HEK293T (cell line): ENCODE measurements around the gene DUSP10.

Source experiments
- CTCF ChIA-PET: fragments of 350-600 bp; formaldehyde crosslinking; extraction: SDS; loops from one replicate; lab custom pipeline; 2021; ENCODE audit warnings: antibody characterized with exemption, inconsistent platforms; lab: Yijun Ruan, JAX
- POLR2A ChIA-PET: fragments of 350-600 bp; formaldehyde crosslinking; extraction: SDS; loops from one replicate; lab custom pipeline; 2020; ENCODE audit warnings: antibody characterized with exemption, inconsistent platforms; lab: Yijun Ruan, JAX
- DNase-seq: peaks from one replicate; pipeline ENCODE4 v3.0.0; 2012; ENCODE audit warnings: mixed read lengths; ENCODE audit errors: extremely low spot score
- ARNT ChIP-seq: fragments of 450-650 bp; IDR thresholded peaks from 2 replicates; pipeline ENCODE4 v1.6.1; 2017; ENCODE audit warnings: mild to moderate bottlenecking
- BHLHE40 ChIP-seq: fragments of 450-650 bp; IDR thresholded peaks from 2 replicates; pipeline ENCODE4 v1.6.1; 2016; ENCODE audit warnings: mild to moderate bottlenecking, moderate library complexity, borderline replicate concordance
- CTBP1 ChIP-seq: fragments of 450-650 bp; IDR thresholded peaks from 2 replicates; pipeline ENCODE4 v1.6.1; 2016; ENCODE audit warnings: borderline replicate concordance
- ELF4 ChIP-seq: fragments of 450-650 bp; IDR thresholded peaks from 2 replicates; pipeline ENCODE4 v1.6.1; 2017; ENCODE audit warnings: antibody characterized with exemption
- FOXA1 ChIP-seq: fragments of 450-650 bp; IDR thresholded peaks from 2 replicates; pipeline ENCODE4 v1.6.1; 2016; ENCODE audit warnings: mild to moderate bottlenecking
- FOXK2 ChIP-seq: fragments of 450-650 bp; IDR thresholded peaks from 2 replicates; pipeline ENCODE4 v1.6.1; 2016; ENCODE audit warnings: mild to moderate bottlenecking
- FOXM1 ChIP-seq: fragments of 450-650 bp; IDR thresholded peaks from 2 replicates; pipeline ENCODE4 v1.6.1; 2017; ENCODE audit warnings: mild to moderate bottlenecking, borderline replicate concordance
- HDGF ChIP-seq: fragments of 450-650 bp; IDR thresholded peaks from 2 replicates; pipeline ENCODE4 v1.6.1; 2017; ENCODE audit warnings: antibody characterized with exemption, borderline replicate concordance
- L3MBTL2 ChIP-seq: fragments of 450-650 bp; conservative IDR thresholded peaks from 2 replicates; pipeline ENCODE4 v1.6.1; 2016; ENCODE audit warnings: mild to moderate bottlenecking
- LEF1 ChIP-seq: fragments of 450-650 bp; IDR thresholded peaks from 2 replicates; pipeline ENCODE4 v1.6.1; 2017; ENCODE audit warnings: mild to moderate bottlenecking, borderline replicate concordance
- NFRKB ChIP-seq: fragments of 450-650 bp; IDR thresholded peaks from 2 replicates; pipeline ENCODE4 v1.6.1; 2016; ENCODE audit warnings: mild to moderate bottlenecking, moderate library complexity
- PKNOX1 ChIP-seq: fragments of 450-650 bp; IDR thresholded peaks from 2 replicates; pipeline ENCODE4 v1.6.1; 2016
- SP1 ChIP-seq: fragments of 450-650 bp; IDR thresholded peaks from 2 replicates; pipeline ENCODE4 v1.6.1; 2017
- SUZ12 ChIP-seq: fragments of 450-650 bp; IDR thresholded peaks from 2 replicates; pipeline ENCODE4 v1.6.1; 2016; ENCODE audit warnings: mild to moderate bottlenecking
- TARDBP ChIP-seq: fragments of 450-650 bp; IDR thresholded peaks from 2 replicates; pipeline ENCODE4 v1.6.1; 2016
- ZNF384 ChIP-seq: fragments of 450-650 bp; IDR thresholded peaks from 2 replicates; pipeline ENCODE4 v1.6.1; 2016

The DUSP10 gene

DNA sequence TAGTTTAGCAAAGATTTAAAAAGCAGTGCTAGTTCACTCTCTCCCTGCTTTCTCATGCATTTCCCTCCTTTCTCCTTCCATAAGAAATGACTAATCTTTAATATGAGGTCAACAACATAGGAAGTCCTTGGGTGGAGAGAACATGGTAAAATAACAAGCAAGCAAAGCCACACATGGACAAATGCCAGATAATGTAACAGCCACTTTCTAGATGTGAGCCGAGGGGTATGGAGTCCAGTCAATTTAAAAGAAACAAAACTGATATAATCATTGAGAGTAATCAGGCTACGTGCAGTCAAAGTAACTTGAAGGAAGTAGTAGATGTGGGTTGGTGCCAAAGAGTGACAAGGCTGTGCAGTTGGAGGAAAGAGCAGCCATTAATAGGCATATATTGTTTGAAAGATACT is 69.6 kb downstream of the DUSP10 start:
- TF ChIP-seq CTBP1 (no peak), LEF1 (no peak), FOXK2 (no peak), NFRKB (no peak), ZNF384 (no peak), L3MBTL2 (no peak), ELF4 (no peak), BHLHE40 (no peak), FOXM1 (no peak), HDGF (no peak), TARDBP (no peak), SUZ12 (no peak), ARNT (no peak), SP1 (no peak), FOXA1 (no peak), PKNOX1 (no peak)
- ChIA-PET CTCF (no interaction called here), POLR2A (no interaction called here)
- no peak for DNase-seq

DNA sequence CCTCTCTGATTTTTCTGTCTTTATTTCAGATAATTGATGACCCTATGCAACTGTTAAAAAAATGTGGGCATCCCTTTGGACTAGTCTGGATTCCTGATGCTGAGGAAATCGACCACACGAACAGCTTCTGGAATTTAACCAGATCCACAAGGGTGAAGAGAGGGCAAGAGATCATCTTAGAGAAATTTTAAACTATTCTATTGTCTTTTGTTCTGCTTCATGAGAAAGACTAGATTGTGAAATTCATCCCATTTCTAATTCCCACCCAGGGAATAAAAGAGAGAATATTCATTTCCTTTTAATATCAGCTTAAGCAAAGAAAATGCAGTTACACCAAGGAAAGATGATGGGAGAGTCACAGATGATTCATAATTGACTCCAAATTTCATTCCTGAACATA is 71.8 kb downstream of the DUSP10 start:
- no peak for DNase-seq
- POLR2A ChIA-PET, result no interaction called here
- TF ChIP-seq HDGF, result no peak
- TF ChIP-seq TARDBP, result no peak
- TF ChIP-seq FOXM1, result no peak
- no peak for TF ChIP-seq FOXK2
- TF ChIP-seq PKNOX1, result no peak
- no peak for TF ChIP-seq NFRKB
- no peak for TF ChIP-seq LEF1
- no peak for TF ChIP-seq BHLHE40
- no peak for TF ChIP-seq FOXA1
- TF ChIP-seq SUZ12, result no peak
- TF ChIP-seq ARNT, result no peak
- no peak for TF ChIP-seq ELF4
- TF ChIP-seq SP1, result no peak
- TF ChIP-seq CTBP1, result no peak
- no peak for TF ChIP-seq L3MBTL2
- CTCF ChIA-PET, result no interaction called here

DNA sequence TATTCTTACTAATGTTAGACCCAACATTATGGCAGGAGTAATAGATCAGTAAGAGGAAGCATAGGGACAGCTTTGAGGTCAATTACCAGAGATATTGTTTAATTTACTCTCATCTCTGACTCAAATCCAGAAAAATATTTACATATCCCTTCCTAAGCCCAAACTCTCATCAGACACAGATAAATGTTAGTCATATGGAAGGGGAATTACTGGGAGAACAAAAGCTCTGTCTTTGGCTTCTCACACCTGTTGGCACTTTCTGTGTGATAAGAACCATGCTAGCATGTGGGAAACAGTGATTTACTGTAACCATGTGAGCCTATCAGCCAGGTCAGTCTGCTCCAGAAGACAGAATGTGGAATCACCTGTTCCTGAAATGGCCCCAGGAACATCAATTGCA is 72.4 kb downstream of the DUSP10 start:
- TF ChIP-seq NFRKB, result no peak
- no peak for TF ChIP-seq ZNF384
- TF ChIP-seq HDGF, result no peak
- TF ChIP-seq PKNOX1, result no peak
- TF ChIP-seq FOXK2, result no peak
- no peak for TF ChIP-seq TARDBP
- no peak for TF ChIP-seq CTBP1
- POLR2A ChIA-PET, result no interaction called here
- no peak for DNase-seq
- CTCF ChIA-PET, result no interaction called here

GRCh38 chr1:221667504-221667903 is 74.4 kb downstream of the DUSP10 start:
- POLR2A ChIA-PET, result no interaction called here
- CTCF ChIA-PET, result no interaction called here
- no peak for TF ChIP-seq PKNOX1
- TF ChIP-seq CTBP1, result no peak
- TF ChIP-seq NFRKB, result no peak
- TF ChIP-seq LEF1, result no peak
- TF ChIP-seq FOXA1, result no peak
- no peak for TF ChIP-seq SP1
- TF ChIP-seq FOXK2, result no peak
- TF ChIP-seq TARDBP, result no peak
- TF ChIP-seq ARNT, result no peak
- DNase-seq, result peak; percentile 11

DNA sequence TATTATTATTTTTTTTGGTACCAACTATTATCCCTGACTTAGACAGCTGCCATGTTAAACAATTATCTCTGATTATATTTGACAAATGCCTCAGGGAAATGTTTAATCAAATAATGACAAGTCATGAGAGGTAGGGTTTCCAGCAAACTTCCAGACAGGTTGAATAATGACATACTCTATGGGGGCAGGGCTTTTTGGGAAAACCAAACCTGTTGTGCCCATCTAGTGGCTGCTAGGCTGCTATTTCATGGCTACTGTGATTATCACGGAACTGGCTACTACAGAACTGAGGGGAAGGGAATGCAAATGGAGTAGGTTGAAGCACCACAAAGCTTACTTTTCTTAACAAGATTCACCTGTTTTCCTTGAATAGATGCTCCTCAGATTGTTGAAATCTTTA is 77.6 kb downstream of the DUSP10 start:
- no peak for DNase-seq
- ChIA-PET POLR2A (no interaction called here), CTCF (no interaction called here)
- TF ChIP-seq CTBP1, result no peak
- no peak for TF ChIP-seq PKNOX1
- no peak for TF ChIP-seq L3MBTL2
- no peak for TF ChIP-seq BHLHE40
- no peak for TF ChIP-seq SUZ12
- TF ChIP-seq FOXA1, result no peak
- TF ChIP-seq TARDBP, result no peak
- no peak for TF ChIP-seq ELF4
- no peak for TF ChIP-seq ARNT

DNA sequence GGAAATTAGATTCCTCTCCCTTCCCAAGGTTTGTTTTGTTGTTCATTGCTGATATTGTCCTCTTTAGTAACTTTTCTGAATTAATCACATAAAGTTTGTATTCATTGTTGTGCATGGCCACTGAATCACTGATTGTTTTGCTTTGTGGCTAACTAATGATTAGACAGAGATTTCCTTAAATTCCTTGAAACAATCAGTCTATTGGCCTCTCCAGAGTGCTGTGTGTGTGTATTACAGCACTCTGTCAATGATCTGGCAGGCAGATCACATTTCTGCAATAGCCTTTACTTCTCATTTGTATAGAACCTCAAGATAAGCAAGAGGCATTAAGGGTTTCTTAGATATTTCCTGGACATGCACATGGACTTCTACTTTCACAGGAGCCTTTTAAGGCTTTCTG is 78.6 kb downstream of the DUSP10 start:
- no peak for DNase-seq
- POLR2A ChIA-PET, result no interaction called here
- CTCF ChIA-PET, result no interaction called here
- TF ChIP-seq PKNOX1 (no peak), L3MBTL2 (no peak)
